MM.1S (cell line): Measurements from ENCODE around the gene SEC23B.
"Not testable (repeated sequence)": the region's sequence is repeated elsewhere in the genome, so short reads cannot be mapped to it uniquely, and the experiment has no call there.

Experiments
- DNase-seq: peaks from one replicate; pipeline ENCODE4 v3.0.0-alpha.2; 2015
- H2AFZ ChIP-seq: fragments of 300-600 bp; sonication (generic); 2 replicates; pipeline ENCODE4 v1.6.0; 2016; ENCODE audit warnings: antibody characterized with exemption, low read length
- H3F3A ChIP-seq: fragments of 300-600 bp; sonication (generic); 2 replicates; pipeline ENCODE4 v1.6.1; 2016; ENCODE audit warnings: mild to moderate bottlenecking, antibody characterized with exemption, low read length, moderate library complexity, mixed read lengths; ENCODE audit not compliant: insufficient read depth
- H3K27ac ChIP-seq: fragments of 300-600 bp; sonication (generic); 2 replicates; pipeline ENCODE4 v1.5.1; 2016; ENCODE audit warnings: mild to moderate bottlenecking, low read length
- H3K27me3 ChIP-seq: fragments of 300-600 bp; sonication (generic); replicated peaks from 2 replicates; pipeline ENCODE4 v1.6.0; 2016; ENCODE audit warnings: low read length; ENCODE audit not compliant: insufficient read depth
- H3K36me3 ChIP-seq: fragments of 300-600 bp; sonication (generic); replicated peaks from 2 replicates; pipeline ENCODE4 v1.6.1; 2016; ENCODE audit warnings: mild to moderate bottlenecking, low read length, mixed read lengths; ENCODE audit not compliant: insufficient read depth
- H3K4me1 ChIP-seq: fragments of 300-600 bp; sonication (generic); 2 replicates; pipeline ENCODE4 v1.6.1; 2016; ENCODE audit warnings: low read length, mixed read lengths
- H3K4me2 ChIP-seq: fragments of 300-600 bp; sonication (generic); 2 replicates; pipeline ENCODE4 v1.6.0; 2016; ENCODE audit warnings: low read depth, low read length
- H3K4me3 ChIP-seq: fragments of 300-600 bp; sonication (generic); 2 replicates; pipeline ENCODE4 v1.5.1; 2016; ENCODE audit warnings: low read length, mixed read lengths
- H3K79me2 ChIP-seq: fragments of 300-600 bp; sonication (generic); 2 replicates; pipeline ENCODE4 v1.6.1; 2016; ENCODE audit warnings: mixed run types, low read length, mixed read lengths
- H3K9ac ChIP-seq: fragments of 300-600 bp; sonication (generic); 2 replicates; pipeline ENCODE4 v1.6.1; 2016; ENCODE audit warnings: low read length, mixed read lengths
- H3K9me2 ChIP-seq: fragments of 300-600 bp; sonication (generic); replicated peaks from 2 replicates; pipeline ENCODE4 v1.6.1; 2016; ENCODE audit warnings: mild to moderate bottlenecking, low read length, mixed read lengths; ENCODE audit not compliant: insufficient read depth
- H3K9me3 ChIP-seq: fragments of 300-600 bp; sonication (generic); replicated peaks from 2 replicates; pipeline ENCODE4 v1.6.1; 2016; ENCODE audit warnings: mild to moderate bottlenecking, low read length, mixed read lengths; ENCODE audit not compliant: insufficient read depth
- H4K20me1 ChIP-seq: fragments of 300-600 bp; sonication (generic); 2 replicates; pipeline ENCODE4 v1.6.1; 2016; ENCODE audit warnings: mild to moderate bottlenecking, low read length, moderate library complexity, mixed read lengths; ENCODE audit not compliant: insufficient read depth
- EZH2 ChIP-seq: fragments of 300-600 bp; sonication (generic); optimal IDR thresholded peaks from 2 replicates; pipeline ENCODE3; 2017; ENCODE audit warnings: low read depth, mild to moderate bottlenecking, antibody characterized with exemption, low read length, mixed read lengths
- EZH2phosphoT487 ChIP-seq: fragments of 300-600 bp; sonication (generic); IDR thresholded peaks from 2 replicates; pipeline ENCODE4 v1.6.1; 2018; ENCODE audit warnings: antibody characterized with exemption, low read length
- TF ChIP-seq, protein P1 (sequence below): fragments of 300-600 bp; sonication (generic); IDR thresholded peaks from 2 replicates; pipeline ENCODE4 v1.5.1; 2016; ENCODE audit warnings: antibody characterized with exemption, low read length, mixed read lengths

Gene SEC23B

DNA sequence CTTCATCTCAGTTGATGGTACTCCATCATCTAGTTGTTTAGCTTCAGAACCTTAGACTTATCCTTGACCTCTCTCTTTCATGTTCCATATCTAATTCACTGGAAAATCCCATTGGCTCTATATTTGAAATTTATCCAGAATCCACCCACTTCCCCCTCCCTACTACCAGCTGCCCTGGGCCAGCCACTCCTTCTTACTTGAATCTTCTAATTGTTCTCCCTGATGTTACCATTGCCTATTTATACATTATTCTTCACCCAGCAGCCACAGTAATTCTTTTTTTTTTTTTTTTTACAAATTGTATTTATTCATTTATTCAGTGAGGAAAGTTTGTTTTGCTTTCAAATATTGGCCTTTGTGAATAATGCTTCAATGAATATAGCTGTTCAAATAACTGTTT lies 8.2 kb downstream of the SEC23B start:
- H3F3A ChIP-seq, result no peaks in the 10 kb centered on the region
- H3K9me3 ChIP-seq, result no peaks in the 10 kb centered on the region
- no peak for DNase-seq
- no peak overlapping the region for H3K9ac ChIP-seq
- no peak overlapping the region for H3K27ac ChIP-seq
- TF ChIP-seq EZH2, result no peak
- TF ChIP-seq, protein P1, sequence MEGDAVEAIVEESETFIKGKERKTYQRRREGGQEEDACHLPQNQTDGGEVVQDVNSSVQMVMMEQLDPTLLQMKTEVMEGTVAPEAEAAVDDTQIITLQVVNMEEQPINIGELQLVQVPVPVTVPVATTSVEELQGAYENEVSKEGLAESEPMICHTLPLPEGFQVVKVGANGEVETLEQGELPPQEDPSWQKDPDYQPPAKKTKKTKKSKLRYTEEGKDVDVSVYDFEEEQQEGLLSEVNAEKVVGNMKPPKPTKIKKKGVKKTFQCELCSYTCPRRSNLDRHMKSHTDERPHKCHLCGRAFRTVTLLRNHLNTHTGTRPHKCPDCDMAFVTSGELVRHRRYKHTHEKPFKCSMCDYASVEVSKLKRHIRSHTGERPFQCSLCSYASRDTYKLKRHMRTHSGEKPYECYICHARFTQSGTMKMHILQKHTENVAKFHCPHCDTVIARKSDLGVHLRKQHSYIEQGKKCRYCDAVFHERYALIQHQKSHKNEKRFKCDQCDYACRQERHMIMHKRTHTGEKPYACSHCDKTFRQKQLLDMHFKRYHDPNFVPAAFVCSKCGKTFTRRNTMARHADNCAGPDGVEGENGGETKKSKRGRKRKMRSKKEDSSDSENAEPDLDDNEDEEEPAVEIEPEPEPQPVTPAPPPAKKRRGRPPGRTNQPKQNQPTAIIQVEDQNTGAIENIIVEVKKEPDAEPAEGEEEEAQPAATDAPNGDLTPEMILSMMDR, result no peak
- no peak for TF ChIP-seq EZH2phosphoT487
- H3K4me3 ChIP-seq, result no peak overlapping the region
- H3K79me2 ChIP-seq, result peaks cover 47% of the 10 kb centered on the region
- no peaks in the 10 kb centered on the region; the same call in none of the 2 replicates for H3K36me3 ChIP-seq
- H3K4me2 ChIP-seq, result no peak overlapping the region
- H3K9me2 ChIP-seq, result no peaks in the 10 kb centered on the region
- H2AFZ ChIP-seq, result no peak overlapping the region
- H4K20me1 ChIP-seq, result no peaks in the 10 kb centered on the region
- H3K4me1 ChIP-seq, result peaks cover 5% of the 10 kb centered on the region; the same call in 1 of the 2 replicates
- no peaks in the 10 kb centered on the region for H3K27me3 ChIP-seq

DNA sequence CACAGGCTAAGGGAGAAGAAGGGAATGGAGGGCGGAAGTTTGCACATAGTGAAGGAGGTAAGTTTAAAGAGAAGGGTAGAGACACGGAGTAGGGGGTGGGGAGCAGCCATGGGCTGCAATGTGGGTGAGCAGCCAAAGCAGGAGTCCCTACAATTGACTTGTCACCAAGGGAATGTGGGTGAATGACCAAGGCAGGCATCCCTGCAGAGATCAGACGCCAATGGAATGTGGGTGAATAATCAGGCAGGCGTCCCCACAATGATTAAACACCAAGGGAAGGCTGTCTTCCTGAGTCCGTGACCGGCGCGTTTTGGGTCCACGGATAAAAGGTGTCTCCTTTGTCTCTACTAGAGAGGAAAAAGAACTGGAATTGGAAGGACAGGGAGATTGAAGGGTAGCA lies 14.3 kb downstream of the SEC23B start:
- not testable (repeated sequence) for H3K4me3 ChIP-seq, DNase-seq, H3K9me2 ChIP-seq, H3K4me2 ChIP-seq, H3K27ac ChIP-seq, H3K9me3 ChIP-seq, H3K27me3 ChIP-seq, H3K9ac ChIP-seq, H3K4me1 ChIP-seq, H2AFZ ChIP-seq, H3F3A ChIP-seq, H4K20me1 ChIP-seq
- Histone ChIP-seq H3K79me2 (peaks cover 13% of the 10 kb centered on the region), H3K36me3 (peaks cover 17% of the 10 kb centered on the region; the same call in 1 of the 2 replicates)

DNA sequence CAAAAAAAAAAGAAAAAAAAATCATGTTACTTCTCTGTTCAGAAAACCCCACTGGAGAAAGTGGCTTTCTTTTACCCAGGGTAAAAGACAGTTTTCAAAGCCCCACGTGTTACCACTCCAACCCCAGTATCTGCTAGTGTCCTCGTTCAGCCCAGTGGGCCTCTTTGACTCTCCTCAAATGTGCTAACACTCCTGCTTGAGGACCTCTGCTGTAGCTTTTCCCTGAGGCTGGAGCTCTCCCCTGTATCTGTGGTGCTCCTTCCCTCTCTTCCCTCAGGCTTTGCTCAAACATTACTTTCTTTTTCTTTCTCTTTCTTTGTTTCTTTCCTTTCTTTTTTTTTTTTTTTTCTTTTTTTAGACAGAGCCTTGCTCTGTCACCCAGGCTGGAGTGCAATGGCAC lies 15.3 kb downstream of the SEC23B start:
- no peaks in the 10 kb centered on the region for H4K20me1 ChIP-seq
- no peak overlapping the region for H3K4me2 ChIP-seq
- H3K79me2 ChIP-seq, result peaks cover 4% of the 10 kb centered on the region
- TF ChIP-seq EZH2 (no peak), EZH2phosphoT487 (no peak)
- TF ChIP-seq, protein P1, result no peak
- no peak overlapping the region for H3K27ac ChIP-seq
- no peak for DNase-seq
- H3K36me3 ChIP-seq, result peaks cover 23% of the 10 kb centered on the region; the same call in 1 of the 2 replicates
- H3K9me2 ChIP-seq, result no peaks in the 10 kb centered on the region
- H2AFZ ChIP-seq, result no peak overlapping the region
- no peak overlapping the region for H3K4me3 ChIP-seq
- H3K9ac ChIP-seq, result no peak overlapping the region
- no peaks in the 10 kb centered on the region for H3K9me3 ChIP-seq
- H3K4me1 ChIP-seq, result no peaks in the 10 kb centered on the region
- no peaks in the 10 kb centered on the region for H3K27me3 ChIP-seq
- H3F3A ChIP-seq, result no peaks in the 10 kb centered on the region

- H3K27me3 ChIP-seq, result no peaks in the 10 kb centered on the region
- no peak overlapping the region for H3K27ac ChIP-seq
- H3K4me1 ChIP-seq, result no peaks in the 10 kb centered on the region
- no peak overlapping the region for H3K4me2 ChIP-seq
- TF ChIP-seq, protein P1, result no peak
- no peak for TF ChIP-seq EZH2phosphoT487
- TF ChIP-seq EZH2, result no peak
- H3F3A ChIP-seq, result no peaks in the 10 kb centered on the region
- H3K9me2 ChIP-seq, result no peaks in the 10 kb centered on the region
- H2AFZ ChIP-seq, result no peak overlapping the region
- peaks cover 32% of the 10 kb centered on the region; the same call in 1 of the 2 replicates for H3K36me3 ChIP-seq
- H3K9me3 ChIP-seq, result no peaks in the 10 kb centered on the region
- DNase-seq, result no peak
- no peaks in the 10 kb centered on the region; the same call in 1 of the 2 replicates for H3K79me2 ChIP-seq
- no peaks in the 10 kb centered on the region for H4K20me1 ChIP-seq
- H3K9ac ChIP-seq, result no peak overlapping the region
- no peak overlapping the region for H3K4me3 ChIP-seq
Observed at GRCh38 chr20:18524646-18525045, 16.9 kb downstream of the SEC23B start.

DNA sequence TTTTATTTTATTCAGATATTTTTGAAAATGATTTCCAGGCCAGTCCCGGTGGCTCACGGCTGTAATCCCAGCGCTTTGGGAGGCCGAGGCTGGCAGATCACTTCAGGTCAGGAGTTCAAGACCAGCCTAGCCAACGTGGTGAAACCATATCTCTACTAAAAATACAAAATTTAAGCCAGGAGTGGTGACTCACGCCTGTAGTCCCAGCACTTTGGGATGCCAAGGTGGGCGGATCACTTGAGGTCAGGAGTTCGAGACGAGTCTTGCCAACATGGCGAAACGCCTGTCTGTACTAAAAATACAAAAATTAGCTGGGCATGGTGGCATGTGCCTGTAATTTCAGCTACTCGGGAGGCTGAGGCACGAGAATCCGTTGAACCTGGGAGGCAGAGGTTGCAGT lies 19.0 kb downstream of the SEC23B start:
- not testable (repeated sequence) for H3K9me3 ChIP-seq, H3K9me2 ChIP-seq
- peaks cover 39% of the 10 kb centered on the region for H3K36me3 ChIP-seq

More for the DNA sequence above, 19.0 kb downstream of the SEC23B start:
- not testable (repeated sequence) for H3K27ac ChIP-seq, DNase-seq, H3K9ac ChIP-seq, H3K79me2 ChIP-seq, H4K20me1 ChIP-seq, H2AFZ ChIP-seq, H3F3A ChIP-seq, H3K4me1 ChIP-seq, H3K4me3 ChIP-seq, H3K27me3 ChIP-seq, H3K4me2 ChIP-seq
